Neural progenitor cell (in vitro differentiated cells): Measurements from ENCODE around the gene TBRG4. TPM values are rescaled to one million over a fixed set of nuclear protein-coding genes. Genes with fewer than 3 reads are reported as not detected.

Experiments used
- DNase-seq: peaks from one replicate; pipeline ENCODE4 v3.0.0-alpha.2; 2016; ENCODE audit warnings: low spot score
- H2AFZ ChIP-seq: fragments of 200-600 bp; sonication (generic); replicated peaks from 2 replicates; pipeline ENCODE4 v1.6.1; 2016; ENCODE audit warnings: antibody characterized with exemption
- H3F3A ChIP-seq: fragments of 200-600 bp; sonication (generic); 2 replicates; pipeline ENCODE4 v1.6.1; 2016; ENCODE audit warnings: antibody characterized with exemption, low read depth
- H3K27ac ChIP-seq: fragments of 200-600 bp; sonication (generic); 2 replicates; pipeline ENCODE4 v1.5.1; 2016; ENCODE audit warnings: mild to moderate bottlenecking
- H3K27me3 ChIP-seq: fragments of 200-600 bp; sonication (generic); 2 replicates; pipeline ENCODE4 v1.6.1; 2016; ENCODE audit warnings: mild to moderate bottlenecking, moderate library complexity
- H3K36me3 ChIP-seq: fragments of 200-600 bp; sonication (generic); 2 replicates; pipeline ENCODE4 v1.5.1; 2016
- H3K4me1 ChIP-seq: fragments of 200-600 bp; sonication (generic); 2 replicates; pipeline ENCODE4 v1.6.1; 2016; ENCODE audit warnings: mixed run types
- H3K4me2 ChIP-seq: fragments of 200-600 bp; sonication (generic); 2 replicates; pipeline ENCODE4 v1.6.1; 2016
- H3K4me3 ChIP-seq: fragments of 200-600 bp; sonication (generic); 2 replicates; pipeline ENCODE4 v1.5.1; 2016
- H3K79me2 ChIP-seq: fragments of 200-600 bp; sonication (generic); 2 replicates; pipeline ENCODE4 v1.6.1; 2016; ENCODE audit warnings: low read depth
- H3K9ac ChIP-seq: fragments of 200-600 bp; sonication (generic); 2 replicates; pipeline ENCODE4 v1.6.1; 2016
- H3K9me3 ChIP-seq: fragments of 200-600 bp; sonication (generic); 2 replicates; pipeline ENCODE4 v1.5.1; 2016; ENCODE audit warnings: low read depth
- H4K20me1 ChIP-seq: fragments of 200-600 bp; sonication (generic); 2 replicates; pipeline ENCODE4 v1.6.1; 2016; ENCODE audit warnings: low read depth
- H3K27ac Mint-ChIP-seq: 3 replicates; pipeline ENCODE4 v1.8.0; 2021; ENCODE audit warnings: mixed read lengths
- H3K27me3 Mint-ChIP-seq: 2 replicates; pipeline ENCODE4 v1.8.0; 2022; ENCODE audit warnings: low read depth, mild to moderate bottlenecking, inconsistent platforms, moderate library complexity, mixed read lengths; ENCODE audit not compliant: insufficient read depth
- H3K36me3 Mint-ChIP-seq: 3 replicates; pipeline ENCODE4 v1.8.0; 2021; ENCODE audit warnings: mixed read lengths
- H3K4me1 Mint-ChIP-seq: 3 replicates; pipeline ENCODE4 v1.8.0; 2021; ENCODE audit warnings: mixed read lengths
- H3K4me3 Mint-ChIP-seq: 3 replicates; pipeline ENCODE4 v1.8.0; 2021; ENCODE audit warnings: mild to moderate bottlenecking, moderate library complexity, mixed read lengths
- H3K9me3 Mint-ChIP-seq: 3 replicates; pipeline ENCODE4 v1.8.0; 2020; ENCODE audit warnings: mixed read lengths
- EZH2 ChIP-seq: fragments of 200-600 bp; sonication (generic); IDR thresholded peaks from 2 replicates; pipeline ENCODE4 v1.6.1; 2017; ENCODE audit warnings: antibody characterized with exemption, mild to moderate bottlenecking, moderate library complexity
- EZH2phosphoT487 ChIP-seq: fragments of 200-600 bp; sonication (generic); IDR thresholded peaks from 2 replicates; pipeline ENCODE4 v1.6.1; 2017; ENCODE audit warnings: antibody characterized with exemption
- total RNA-seq: library from RNA; depleted of rRNA; stranded (reverse); fragments of >200 nt; gene quantifications from 2 replicates; pipeline ENCODE4 v1.2.3, GENCODE V29; 2015; ENCODE audit warnings: low replicate concordance
- TF ChIP-seq, protein P1 (sequence below): fragments of 200-600 bp; sonication (generic); IDR thresholded peaks from 2 replicates; pipeline ENCODE4 v1.5.1; 2017; ENCODE audit warnings: antibody characterized with exemption, mild to moderate bottlenecking

TBRG4 gene
- total RNA-seq, 1 donor from 2014 or later: 32.2 TPM

GRCh38 chr7:45105588-45106188 is 5.8 kb downstream of the TBRG4 start:
- no peaks in the 10 kb centered on the region for H3K27me3 ChIP-seq
- H3K4me3 ChIP-seq: no peak overlapping the region
- no peaks in the 10 kb centered on the region for H3K9me3 ChIP-seq
- H3K9ac ChIP-seq: no peak overlapping the region
- Mint-ChIP-seq H3K36me3 (peaks cover 14% of the 10 kb centered on the region), H3K9me3 (no peaks in the 10 kb centered on the region), H3K4me3 (no peak overlapping the region), H3K27ac (no peak overlapping the region), H3K4me1 (peaks cover 6% of the 10 kb centered on the region), H3K27me3 (no peaks in the 10 kb centered on the region)
- H3F3A ChIP-seq: no peaks in the 10 kb centered on the region
- TF ChIP-seq, protein P1, sequence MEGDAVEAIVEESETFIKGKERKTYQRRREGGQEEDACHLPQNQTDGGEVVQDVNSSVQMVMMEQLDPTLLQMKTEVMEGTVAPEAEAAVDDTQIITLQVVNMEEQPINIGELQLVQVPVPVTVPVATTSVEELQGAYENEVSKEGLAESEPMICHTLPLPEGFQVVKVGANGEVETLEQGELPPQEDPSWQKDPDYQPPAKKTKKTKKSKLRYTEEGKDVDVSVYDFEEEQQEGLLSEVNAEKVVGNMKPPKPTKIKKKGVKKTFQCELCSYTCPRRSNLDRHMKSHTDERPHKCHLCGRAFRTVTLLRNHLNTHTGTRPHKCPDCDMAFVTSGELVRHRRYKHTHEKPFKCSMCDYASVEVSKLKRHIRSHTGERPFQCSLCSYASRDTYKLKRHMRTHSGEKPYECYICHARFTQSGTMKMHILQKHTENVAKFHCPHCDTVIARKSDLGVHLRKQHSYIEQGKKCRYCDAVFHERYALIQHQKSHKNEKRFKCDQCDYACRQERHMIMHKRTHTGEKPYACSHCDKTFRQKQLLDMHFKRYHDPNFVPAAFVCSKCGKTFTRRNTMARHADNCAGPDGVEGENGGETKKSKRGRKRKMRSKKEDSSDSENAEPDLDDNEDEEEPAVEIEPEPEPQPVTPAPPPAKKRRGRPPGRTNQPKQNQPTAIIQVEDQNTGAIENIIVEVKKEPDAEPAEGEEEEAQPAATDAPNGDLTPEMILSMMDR: no peak
- TF ChIP-seq EZH2 (no peak), EZH2phosphoT487 (no peak)
- peaks cover 4% of the 10 kb centered on the region for H3K36me3 ChIP-seq
- H3K4me2 ChIP-seq: no peak overlapping the region
- H2AFZ ChIP-seq: no peak overlapping the region
- no peaks in the 10 kb centered on the region for H3K4me1 ChIP-seq
- peaks cover 39% of the 10 kb centered on the region for H3K79me2 ChIP-seq
- peaks cover 27% of the 10 kb centered on the region for H4K20me1 ChIP-seq
- DNase-seq: no peak
- no peak overlapping the region for H3K27ac ChIP-seq

- TF ChIP-seq EZH2 (no peak), EZH2phosphoT487 (no peak)
- TF ChIP-seq, protein P1: no peak
- no peak overlapping the region for H3K9ac ChIP-seq
- H3K4me3 ChIP-seq: no peak overlapping the region
- Mint-ChIP-seq H3K9me3 (no peaks in the 10 kb centered on the region), H3K4me3 (no peak overlapping the region), H3K36me3 (peaks cover 12% of the 10 kb centered on the region), H3K27me3 (no peaks in the 10 kb centered on the region), H3K4me1 (peaks cover 2% of the 10 kb centered on the region), H3K27ac (no peak overlapping the region)
- no peaks in the 10 kb centered on the region for H3K4me1 ChIP-seq
- H2AFZ ChIP-seq: no peak overlapping the region
- H3K27me3 ChIP-seq: no peaks in the 10 kb centered on the region
- peaks cover 4% of the 10 kb centered on the region for H3K36me3 ChIP-seq
- H3K4me2 ChIP-seq: no peak overlapping the region
- H3K79me2 ChIP-seq: peaks cover 32% of the 10 kb centered on the region
- no peak for DNase-seq
- no peak overlapping the region for H3K27ac ChIP-seq
- no peaks in the 10 kb centered on the region for H3F3A ChIP-seq
- H4K20me1 ChIP-seq: peaks cover 27% of the 10 kb centered on the region
- no peaks in the 10 kb centered on the region for H3K9me3 ChIP-seq
These were observed 6.5 kb downstream of the TBRG4 start for GRCh38 chr7:45104844-45105587.

DNA sequence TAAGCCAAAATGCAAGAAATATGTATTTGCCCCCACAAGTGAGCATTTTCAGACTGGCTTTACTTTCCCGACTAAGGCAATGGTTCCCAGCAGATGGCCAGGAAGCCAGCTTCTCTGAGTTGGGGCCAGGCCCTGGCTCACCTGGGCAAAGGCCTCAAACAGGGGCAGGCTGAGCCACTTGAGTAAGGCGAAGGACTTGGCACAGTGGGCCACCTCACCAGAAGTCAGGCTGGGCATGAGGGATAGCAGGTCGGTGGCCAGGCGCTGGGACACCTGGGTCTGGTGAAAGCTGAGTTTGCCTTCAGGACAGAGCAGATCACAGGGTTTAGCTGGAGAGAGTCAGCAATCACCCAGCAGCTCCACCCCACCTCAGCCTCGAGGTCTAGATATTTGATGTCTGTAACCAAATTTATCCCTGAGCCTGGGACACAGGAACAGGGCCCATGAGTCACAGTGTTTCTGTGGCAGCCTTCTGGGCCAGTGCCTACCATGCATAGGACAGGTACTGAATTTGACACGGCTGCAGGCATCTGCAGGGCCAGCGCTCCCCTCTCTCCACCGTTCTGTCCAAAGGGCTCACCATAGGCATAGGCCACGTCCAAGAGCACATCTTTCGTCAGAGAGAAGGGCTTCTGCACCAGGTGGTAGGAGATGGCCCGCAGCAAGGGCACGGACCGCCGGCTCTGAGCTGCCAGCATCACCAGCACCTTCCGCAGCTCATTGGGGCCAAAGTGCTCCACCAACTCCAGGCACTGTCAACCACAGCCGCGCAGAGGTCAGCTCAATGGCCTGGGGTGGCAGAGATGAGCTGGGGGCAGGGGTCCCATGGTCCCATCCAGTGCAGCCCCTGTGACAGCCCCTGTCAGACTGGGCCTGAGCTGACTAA is 7.3 kb downstream of the TBRG4 start:
- DNase-seq: no peak
- H4K20me1 ChIP-seq: peaks cover 23% of the 10 kb centered on the region

More for the DNA sequence above, 7.3 kb downstream of the TBRG4 start:
- no peaks in the 10 kb centered on the region for H3K27me3 Mint-ChIP-seq
- H3K79me2 ChIP-seq: peaks cover 24% of the 10 kb centered on the region
- no peak overlapping the region for H2AFZ ChIP-seq
- H3K4me1 Mint-ChIP-seq: no peaks in the 10 kb centered on the region
- H3K9me3 Mint-ChIP-seq: no peaks in the 10 kb centered on the region
- peaks cover 12% of the 10 kb centered on the region for H3K36me3 Mint-ChIP-seq
- no peaks in the 10 kb centered on the region for H3K9me3 ChIP-seq
- peaks cover 3% of the 10 kb centered on the region for H3F3A ChIP-seq
- H3K27me3 ChIP-seq: no peaks in the 10 kb centered on the region
- no peak overlapping the region for H3K9ac ChIP-seq
- H3K4me3 ChIP-seq: no peak overlapping the region
- H3K36me3 ChIP-seq: peaks cover 4% of the 10 kb centered on the region
- H3K4me3 Mint-ChIP-seq: no peak overlapping the region
- no peak overlapping the region for H3K27ac Mint-ChIP-seq
- H3K4me1 ChIP-seq: no peaks in the 10 kb centered on the region
- no peak overlapping the region for H3K27ac ChIP-seq
- no peak for TF ChIP-seq EZH2phosphoT487
- no peak for TF ChIP-seq EZH2
- TF ChIP-seq, protein P1: no peak
- no peak overlapping the region for H3K4me2 ChIP-seq
